GM12872 (cell line): ENCODE data around the gene IFT27.

Experiments used
- TF ChIP-seq, protein P1 (sequence below): IDR thresholded peaks from 3 replicates; pipeline ENCODE4 v1.5.1; 2011; ENCODE audit warnings: low read depth, mild to moderate bottlenecking, low read length, moderate library complexity; ENCODE audit not compliant: insufficient read depth

The IFT27 gene

DNA sequence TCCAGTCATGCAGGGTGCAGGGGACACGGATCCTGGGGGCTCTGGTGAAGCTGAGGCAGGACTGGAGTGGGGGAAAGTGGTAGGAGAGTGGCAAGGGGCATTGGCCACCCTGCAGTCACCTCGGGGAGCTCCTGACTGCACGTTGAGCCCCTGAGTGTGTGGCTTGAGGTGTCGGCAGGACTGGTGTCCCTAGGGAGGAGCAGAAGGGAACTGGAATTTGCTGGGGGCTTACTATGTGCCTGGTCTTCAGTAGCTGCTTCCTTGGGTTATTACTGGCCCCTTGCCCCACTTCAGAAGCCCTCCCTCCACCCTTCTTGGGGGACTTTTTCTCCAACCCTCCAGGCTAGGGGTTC is 31.5 kb downstream of the IFT27 start:
- TF ChIP-seq, protein P1, sequence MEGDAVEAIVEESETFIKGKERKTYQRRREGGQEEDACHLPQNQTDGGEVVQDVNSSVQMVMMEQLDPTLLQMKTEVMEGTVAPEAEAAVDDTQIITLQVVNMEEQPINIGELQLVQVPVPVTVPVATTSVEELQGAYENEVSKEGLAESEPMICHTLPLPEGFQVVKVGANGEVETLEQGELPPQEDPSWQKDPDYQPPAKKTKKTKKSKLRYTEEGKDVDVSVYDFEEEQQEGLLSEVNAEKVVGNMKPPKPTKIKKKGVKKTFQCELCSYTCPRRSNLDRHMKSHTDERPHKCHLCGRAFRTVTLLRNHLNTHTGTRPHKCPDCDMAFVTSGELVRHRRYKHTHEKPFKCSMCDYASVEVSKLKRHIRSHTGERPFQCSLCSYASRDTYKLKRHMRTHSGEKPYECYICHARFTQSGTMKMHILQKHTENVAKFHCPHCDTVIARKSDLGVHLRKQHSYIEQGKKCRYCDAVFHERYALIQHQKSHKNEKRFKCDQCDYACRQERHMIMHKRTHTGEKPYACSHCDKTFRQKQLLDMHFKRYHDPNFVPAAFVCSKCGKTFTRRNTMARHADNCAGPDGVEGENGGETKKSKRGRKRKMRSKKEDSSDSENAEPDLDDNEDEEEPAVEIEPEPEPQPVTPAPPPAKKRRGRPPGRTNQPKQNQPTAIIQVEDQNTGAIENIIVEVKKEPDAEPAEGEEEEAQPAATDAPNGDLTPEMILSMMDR: no peak

- TF ChIP-seq, protein P1: no peak
Measured at GRCh38 chr22:36743591-36744412, 32.1 kb downstream of the IFT27 start.

GRCh38 chr22:36743011-36743410 is 32.9 kb downstream of the IFT27 start:
- TF ChIP-seq, protein P1: no peak

DNA sequence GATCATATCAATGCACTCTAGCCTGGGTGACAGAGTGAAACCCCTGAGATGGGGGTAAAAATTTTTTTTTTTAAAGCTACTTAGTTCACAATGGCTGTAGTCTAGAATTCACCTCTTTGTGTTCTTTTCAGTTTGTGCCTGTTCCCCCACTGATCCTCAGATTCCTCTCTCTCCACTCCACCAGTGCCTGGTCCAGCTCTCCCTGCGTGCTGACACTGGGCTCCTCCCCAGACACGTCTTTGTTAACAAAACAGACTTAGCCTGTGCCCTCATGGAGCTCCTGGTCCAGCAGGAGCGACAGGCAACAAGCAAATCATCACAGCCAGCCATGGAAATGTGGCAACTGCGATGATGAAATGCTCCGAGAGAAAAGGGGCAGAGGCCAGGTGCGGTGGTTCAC is 34.0 kb downstream of the IFT27 start:
- TF ChIP-seq, protein P1: no peak

DNA sequence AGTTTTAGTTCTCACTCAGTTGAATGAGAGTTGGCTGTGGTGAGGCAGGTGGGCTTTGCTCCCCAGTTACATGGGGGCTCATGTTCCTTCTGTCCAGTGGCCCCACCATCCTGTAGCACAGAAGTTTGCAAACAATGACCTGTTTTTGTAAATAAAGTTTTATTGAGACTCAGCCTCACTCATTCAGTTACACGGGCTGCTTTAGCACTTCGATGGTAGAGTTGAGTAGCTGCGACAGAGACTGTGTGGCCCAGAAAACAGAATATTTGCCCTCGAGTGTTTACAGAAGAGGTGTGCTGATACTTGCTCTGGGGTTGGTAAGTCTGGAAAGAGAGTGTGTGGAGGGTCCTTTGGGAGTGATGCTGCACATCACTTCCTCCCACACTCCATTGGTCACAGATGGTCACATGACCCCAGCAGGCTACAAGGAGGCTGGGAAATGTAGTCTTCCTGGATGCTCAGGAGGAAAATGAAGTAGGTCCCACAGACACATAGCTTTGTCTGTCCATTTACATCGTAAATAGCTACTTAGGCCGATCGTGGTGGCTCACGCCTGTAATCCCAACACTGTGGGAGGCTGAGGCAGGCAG is 34.6 kb downstream of the IFT27 start:
- TF ChIP-seq, protein P1: no peak

DNA sequence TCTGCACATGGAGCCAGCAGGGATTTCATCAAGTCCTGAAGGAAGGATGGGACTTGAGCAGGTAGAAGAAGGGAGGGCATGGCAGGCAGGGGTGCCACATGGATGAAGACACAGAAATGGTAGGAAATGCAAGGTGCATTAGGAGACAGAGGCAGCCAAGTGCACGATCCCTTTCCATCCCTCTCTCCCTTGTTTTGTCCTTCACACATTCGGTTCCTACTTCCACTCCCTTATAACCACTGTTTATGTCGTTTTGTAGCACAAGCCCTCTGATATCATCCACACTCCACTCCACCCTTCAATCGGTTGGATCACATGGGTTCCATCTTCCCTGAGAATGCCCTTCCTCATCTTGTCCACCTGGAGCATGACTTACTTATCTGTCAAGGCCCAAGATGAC is 35.2 kb downstream of the IFT27 start:
- TF ChIP-seq, protein P1: no peak

DNA sequence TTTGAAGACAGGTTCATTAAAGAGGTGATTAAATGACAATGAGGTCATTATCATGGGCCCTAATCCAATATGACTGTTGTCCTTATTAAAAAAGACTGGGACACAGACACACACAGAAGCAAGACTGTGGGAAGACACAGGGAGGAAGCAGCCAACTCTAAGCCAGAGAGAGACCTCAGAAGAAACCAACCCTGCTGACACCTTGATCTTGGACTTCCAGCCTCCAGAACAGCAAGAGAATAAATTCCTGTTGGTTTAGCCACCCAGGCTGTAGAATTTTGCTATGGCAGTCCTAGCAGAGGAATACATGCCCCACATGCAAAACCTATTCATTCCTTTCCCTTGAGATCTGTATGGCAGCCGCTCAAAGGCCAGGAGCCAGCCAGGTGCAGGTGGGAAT is 36.7 kb downstream of the IFT27 start:
- TF ChIP-seq, protein P1: no peak
